NT2/D1 (cell line): ENCODE measurements around the gene TMEM231.

Source experiments
- DNase-seq: peaks from one replicate; pipeline ENCODE4 v3.0.0-alpha.2; 2011; ENCODE audit warnings: low read depth, low spot score
- H3K27me3 ChIP-seq: 2 replicates; pipeline ENCODE4 v1.6.0; 2011; ENCODE audit warnings: mild to moderate bottlenecking; ENCODE audit not compliant: insufficient read length, insufficient read depth
- H3K36me3 ChIP-seq: 2 replicates; pipeline ENCODE4 v1.6.1; 2011; ENCODE audit warnings: mild to moderate bottlenecking, low read length, mixed read lengths; ENCODE audit not compliant: insufficient read depth, insufficient read length
- H3K4me1 ChIP-seq: 2 replicates; pipeline ENCODE4 v1.5.1; 2011; ENCODE audit not compliant: insufficient read depth, insufficient read length
- H3K4me3 ChIP-seq: 2 replicates; pipeline ENCODE4 v1.5.1; 2011; ENCODE audit warnings: low read depth; ENCODE audit not compliant: insufficient read length
- H3K9ac ChIP-seq: 2 replicates; pipeline ENCODE4 v1.6.0; 2011; ENCODE audit warnings: low read depth; ENCODE audit not compliant: insufficient read length
- H3K9me3 ChIP-seq: 2 replicates; pipeline ENCODE4 v1.5.1; 2011; ENCODE audit warnings: mild to moderate bottlenecking, low read length; ENCODE audit not compliant: insufficient read depth
- SUZ12 ChIP-seq: IDR thresholded peaks from 2 replicates; pipeline ENCODE4 v1.6.1; 2011; ENCODE audit not compliant: insufficient read length, insufficient read depth; ENCODE audit errors: extremely low read depth
- YY1 ChIP-seq: IDR thresholded peaks from 2 replicates; pipeline ENCODE4 v1.6.1; 2011; ENCODE audit not compliant: insufficient read length, insufficient read depth
- ZNF274 ChIP-seq: IDR thresholded peaks from 2 replicates; pipeline ENCODE4 v1.6.1; 2011; ENCODE audit warnings: mild to moderate bottlenecking, low read depth, low read length

TMEM231 gene

GRCh38 chr16:75590920-75591843 lies 35.1 kb upstream of the TMEM231 start:
- Histone ChIP-seq H3K9ac (no peak overlapping the region), H3K36me3 (peaks cover 23% of the 10 kb centered on the region)
- no peak for DNase-seq

GRCh38 chr16:75589306-75589705 lies 33.3 kb upstream of the TMEM231 start:
- H3K9ac ChIP-seq = no peak overlapping the region
- TF ChIP-seq SUZ12 (no peak), ZNF274 (no peak), YY1 (no peak)
- H3K27me3 ChIP-seq = no peaks in the 10 kb centered on the region
- no peak overlapping the region for H3K4me3 ChIP-seq
- peaks cover 19% of the 10 kb centered on the region for H3K36me3 ChIP-seq
- peaks cover under 1% of the 10 kb centered on the region for H3K4me1 ChIP-seq
- no peaks in the 10 kb centered on the region for H3K9me3 ChIP-seq
- DNase-seq = no peak

More at GRCh38 chr16:75590920-75591843, 35.1 kb upstream of the TMEM231 start:
- peaks cover 2% of the 10 kb centered on the region for H3K4me1 ChIP-seq
- no peak overlapping the region for H3K4me3 ChIP-seq
- no peak for TF ChIP-seq SUZ12
- TF ChIP-seq YY1 = no peak
- TF ChIP-seq ZNF274 = no peak
- H3K9me3 ChIP-seq = no peaks in the 10 kb centered on the region
- H3K27me3 ChIP-seq = no peaks in the 10 kb centered on the region

GRCh38 chr16:75588716-75589115 lies 32.7 kb upstream of the TMEM231 start:
- H3K4me1 ChIP-seq = no peaks in the 10 kb centered on the region
- no peak overlapping the region for H3K4me3 ChIP-seq
- no peak for DNase-seq
- H3K27me3 ChIP-seq = no peaks in the 10 kb centered on the region
- peaks cover 15% of the 10 kb centered on the region for H3K36me3 ChIP-seq
- H3K9me3 ChIP-seq = no peaks in the 10 kb centered on the region
- TF ChIP-seq SUZ12 = no peak
- no peak for TF ChIP-seq ZNF274
- TF ChIP-seq YY1 = no peak
- H3K9ac ChIP-seq = no peak overlapping the region

GRCh38 chr16:75584108-75584507 lies 28.1 kb upstream of the TMEM231 start:
- DNase-seq = no peak
- TF ChIP-seq SUZ12 = no peak
- no peaks in the 10 kb centered on the region for H3K27me3 ChIP-seq

GRCh38 chr16:75579281-75579834 lies 23.3 kb upstream of the TMEM231 start:
- H3K27me3 ChIP-seq = no peaks in the 10 kb centered on the region
- peaks cover 53% of the 10 kb centered on the region for H3K36me3 ChIP-seq
- no peaks in the 10 kb centered on the region for H3K4me1 ChIP-seq
- no peak overlapping the region for H3K4me3 ChIP-seq
- H3K9ac ChIP-seq = no peak overlapping the region
- H3K9me3 ChIP-seq = no peaks in the 10 kb centered on the region
- no peak for DNase-seq
- TF ChIP-seq ZNF274 = no peak
- no peak for TF ChIP-seq YY1
- no peak for TF ChIP-seq SUZ12

More at GRCh38 chr16:75584108-75584507, 28.1 kb upstream of the TMEM231 start:
- no peaks in the 10 kb centered on the region for H3K4me1 ChIP-seq
- H3K9ac ChIP-seq = no peak overlapping the region
- H3K4me3 ChIP-seq = no peak overlapping the region
- peaks cover 25% of the 10 kb centered on the region for H3K36me3 ChIP-seq
- H3K9me3 ChIP-seq = no peaks in the 10 kb centered on the region

GRCh38 chr16:75578725-75579124 lies 22.7 kb upstream of the TMEM231 start:
- Histone ChIP-seq H3K36me3 (peaks cover 59% of the 10 kb centered on the region), H3K4me3 (no peak overlapping the region)
- no peak for DNase-seq

GRCh38 chr16:75578212-75578611 lies 22.2 kb upstream of the TMEM231 start:
- TF ChIP-seq SUZ12 = no peak
- no peaks in the 10 kb centered on the region for H3K9me3 ChIP-seq
- no peak for DNase-seq
- no peaks in the 10 kb centered on the region for H3K27me3 ChIP-seq
- H3K36me3 ChIP-seq = peaks cover 64% of the 10 kb centered on the region
- H3K4me3 ChIP-seq = no peak overlapping the region
- H3K4me1 ChIP-seq = no peaks in the 10 kb centered on the region
- no peak overlapping the region for H3K9ac ChIP-seq

More at GRCh38 chr16:75578725-75579124, 22.7 kb upstream of the TMEM231 start:
- Histone ChIP-seq H3K9ac (no peak overlapping the region), H3K4me1 (no peaks in the 10 kb centered on the region), H3K27me3 (no peaks in the 10 kb centered on the region), H3K9me3 (no peaks in the 10 kb centered on the region)
- TF ChIP-seq YY1 = no peak
- no peak for TF ChIP-seq ZNF274
- TF ChIP-seq SUZ12 = no peak
